ENCODE results near the gene MACIR.

- no peak for TF ChIP-seq KAT2A (conservative IDR thresholded peaks at IDR 0.05; ENCODE audit: control insufficient read depth, low read depth, low read length)
- TF ChIP-seq USF2 (IDR thresholded peaks at IDR 0.05; ENCODE audit: borderline replicate concordance, low read depth, low read length): no peak
- TF ChIP-seq POLR2A (IDR thresholded peaks at IDR 0.05; ENCODE audit: low read depth, low read length): no peak
- TF ChIP-seq CTCF (IDR thresholded peaks at IDR 0.05 in 2 of 3, conservative IDR thresholded peaks at IDR 0.05 in 1 of 3; ENCODE audit: control insufficient read depth in 2 of 3, extremely low read depth in 1 of 3, insufficient read depth in 1 of 3, low read depth in 3 of 3, low read length in 3 of 3): no peak
- TF ChIP-seq MTA2 (IDR thresholded peaks at IDR 0.05; ENCODE audit: low read depth): no peak
These were observed 56.9 kb downstream of the MACIR start for GRCh38 chr5:103315455-103315854.
